Measurements from ENCODE around the gene AANAT. TPM values are rescaled to one million over a fixed set of nuclear protein-coding genes. Genes with fewer than 3 reads are reported as not detected.

AANAT gene
- total RNA-seq, 4 donors from 2014 or later = not detected

GRCh38 chr17:76437467-76438402 is 29.7 kb upstream of the AANAT start:
- H3K27me3 ChIP-seq = no peaks in the 10 kb centered on the region
- no peaks in the 10 kb centered on the region for H3K9me3 ChIP-seq
- 53% methylated on average over 13 of the region's 13 CpGs for WGBS
- peaks cover 4% of the 10 kb centered on the region for H3K4me1 ChIP-seq
- H3K36me3 ChIP-seq = no peaks in the 10 kb centered on the region
- no peak for DNase-seq (ENCODE audit: low spot score in 2 of 2)
- TF ChIP-seq CTCF (IDR thresholded peaks at IDR 0.05) = no peak
- TF ChIP-seq POLR2AphosphoS5 (IDR thresholded peaks at IDR 0.05) = no peak
- no peak for TF ChIP-seq EP300 (IDR thresholded peaks at IDR 0.05)
- no peak for TF ChIP-seq POLR2A (IDR thresholded peaks at IDR 0.05)
- H3K27ac ChIP-seq = no peak overlapping the region
- H3K4me3 ChIP-seq = no peak overlapping the region

GRCh38 chr17:76438906-76439305 is 28.5 kb upstream of the AANAT start:
- Histone ChIP-seq H3K4me3 (no peak overlapping the region), H3K9me3 (no peaks in the 10 kb centered on the region), H3K4me1 (peaks cover 4% of the 10 kb centered on the region), H3K27ac (no peak overlapping the region), H3K36me3 (no peaks in the 10 kb centered on the region), H3K27me3 (no peaks in the 10 kb centered on the region)
- 73% methylated on average over 9 of the region's 9 CpGs for WGBS
- TF ChIP-seq POLR2A (IDR thresholded peaks at IDR 0.05) (no peak), POLR2AphosphoS5 (IDR thresholded peaks at IDR 0.05) (no peak), CTCF (IDR thresholded peaks at IDR 0.05) (no peak), EP300 (IDR thresholded peaks at IDR 0.05) (no peak)
- DNase-seq (ENCODE audit: low spot score in 2 of 2) = no peak

- Histone ChIP-seq H3K9me3 (no peaks in the 10 kb centered on the region), H3K4me3 (no peak overlapping the region), H3K27ac (no peak overlapping the region), H3K4me1 (peaks cover 4% of the 10 kb centered on the region), H3K27me3 (no peaks in the 10 kb centered on the region), H3K36me3 (no peaks in the 10 kb centered on the region)
- TF ChIP-seq POLR2A (IDR thresholded peaks at IDR 0.05) (no peak), CTCF (IDR thresholded peaks at IDR 0.05) (no peak), POLR2AphosphoS5 (IDR thresholded peaks at IDR 0.05) (no peak), EP300 (IDR thresholded peaks at IDR 0.05) (no peak)
- 95% methylated on average over 6 of the region's 6 CpGs for WGBS
- DNase-seq (ENCODE audit: low spot score in 2 of 2) = no peak
Measured at GRCh38 chr17:76439314-76439928, 28.0 kb upstream of the AANAT start.

- Histone ChIP-seq H3K36me3 (no peaks in the 10 kb centered on the region), H3K4me3 (no peak overlapping the region), H3K27ac (no peak overlapping the region), H3K4me1 (no peaks in the 10 kb centered on the region), H3K27me3 (no peaks in the 10 kb centered on the region), H3K9me3 (no peaks in the 10 kb centered on the region)
- no peak for DNase-seq (ENCODE audit: low spot score in 2 of 2)
- WGBS = 96% methylated on average over 2 of the region's 2 CpGs
- TF ChIP-seq POLR2AphosphoS5 (IDR thresholded peaks at IDR 0.05) = no peak
- TF ChIP-seq POLR2A (IDR thresholded peaks at IDR 0.05) = no peak
- no peak for TF ChIP-seq CTCF (IDR thresholded peaks at IDR 0.05)
- TF ChIP-seq EP300 (IDR thresholded peaks at IDR 0.05) = no peak
Measured at GRCh38 chr17:76440751-76441362, 26.5 kb upstream of the AANAT start.
